KMS-11 (cell line): Measurements from ENCODE around the gene GRHL3.

Experiments
- H2AFZ ChIP-seq: fragments of 200-600 bp; sonication (generic); 2 replicates; pipeline ENCODE4 v1.6.1; 2016; ENCODE audit warnings: antibody characterized with exemption, mixed run types, low read depth
- H3K27ac ChIP-seq: fragments of 200-600 bp; sonication (generic); 2 replicates; pipeline ENCODE4 v1.6.1; 2016; ENCODE audit warnings: mild to moderate bottlenecking, mixed run types
- H3K27me3 ChIP-seq: fragments of 200-600 bp; sonication (generic); 2 replicates; pipeline ENCODE4 v1.6.1; 2017; ENCODE audit warnings: mild to moderate bottlenecking, low read depth, mixed run types, moderate library complexity; ENCODE audit not compliant: insufficient read depth
- H3K36me3 ChIP-seq: fragments of 200-600 bp; sonication (generic); 2 replicates; pipeline ENCODE4 v1.6.1; 2017; ENCODE audit warnings: mild to moderate bottlenecking, mixed run types; ENCODE audit not compliant: insufficient read depth
- H3K4me1 ChIP-seq: fragments of 200-600 bp; sonication (generic); 2 replicates; pipeline ENCODE4 v1.6.1; 2016; ENCODE audit warnings: mild to moderate bottlenecking, low read depth, mixed run types; ENCODE audit not compliant: poor library complexity, severe bottlenecking
- H3K4me2 ChIP-seq: fragments of 200-600 bp; sonication (generic); 2 replicates; pipeline ENCODE4 v1.7.0; 2016; ENCODE audit warnings: mild to moderate bottlenecking, mixed run types
- H3K4me3 ChIP-seq: fragments of 200-600 bp; sonication (generic); IDR thresholded peaks from 2 replicates; pipeline ENCODE4 v1.6.1; 2017; ENCODE audit warnings: low read depth, low read length, mixed read lengths; ENCODE audit not compliant: insufficient read depth
- H3K79me2 ChIP-seq: fragments of 200-600 bp; sonication (generic); 2 replicates; pipeline ENCODE4 v1.6.1; 2016; ENCODE audit warnings: low read depth, mixed run types; ENCODE audit not compliant: insufficient read depth
- H3K9ac ChIP-seq: fragments of 200-600 bp; sonication (generic); 2 replicates; pipeline ENCODE4 v1.6.1; 2016; ENCODE audit warnings: mild to moderate bottlenecking, mixed run types
- H4K20me1 ChIP-seq: fragments of 200-600 bp; sonication (generic); 2 replicates; pipeline ENCODE4 v1.6.1; 2016; ENCODE audit warnings: mild to moderate bottlenecking, mixed run types; ENCODE audit not compliant: insufficient read depth
- TF ChIP-seq, protein P1 (sequence below): fragments of 200-600 bp; sonication (generic); conservative IDR thresholded peaks from 2 replicates; pipeline ENCODE4 v1.6.1; 2017; ENCODE audit warnings: low read depth, mild to moderate bottlenecking, antibody characterized with exemption, low read length, moderate library complexity, mixed read lengths

Gene GRHL3

DNA sequence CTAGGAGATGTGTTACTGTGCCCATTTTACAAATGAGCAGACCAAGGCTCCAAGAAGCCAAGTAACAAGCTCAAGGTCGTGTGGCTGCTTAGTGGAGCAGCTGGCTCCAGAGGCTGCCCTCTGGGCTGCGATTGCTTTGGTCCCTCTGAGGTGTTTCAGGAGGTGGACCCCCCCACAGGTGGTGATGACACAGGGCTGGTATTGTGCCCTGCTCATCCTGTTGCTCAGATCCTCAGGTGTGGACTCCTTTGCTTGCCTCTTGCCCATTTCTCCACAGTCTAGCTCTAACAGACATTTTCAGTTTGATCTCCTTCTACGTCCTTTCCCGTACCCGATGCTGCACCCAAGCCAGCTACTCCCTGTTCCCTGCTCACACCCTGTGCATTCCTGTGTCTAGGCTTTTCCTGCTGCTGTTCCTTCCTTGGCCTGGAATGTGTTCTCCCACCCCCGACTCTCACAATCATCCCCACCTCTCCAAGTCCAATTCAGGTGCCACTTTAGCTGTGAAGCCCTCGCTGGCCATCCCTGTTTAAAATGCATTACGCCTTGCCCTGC, 28.1 kb upstream of the GRHL3 start:
- H3K27me3 ChIP-seq, result no peaks in the 10 kb centered on the region
- H3K36me3 ChIP-seq, result no peaks in the 10 kb centered on the region
- no peak overlapping the region for H3K27ac ChIP-seq
- no peak overlapping the region for H3K4me2 ChIP-seq
- no peaks in the 10 kb centered on the region for H4K20me1 ChIP-seq
- TF ChIP-seq, protein P1, sequence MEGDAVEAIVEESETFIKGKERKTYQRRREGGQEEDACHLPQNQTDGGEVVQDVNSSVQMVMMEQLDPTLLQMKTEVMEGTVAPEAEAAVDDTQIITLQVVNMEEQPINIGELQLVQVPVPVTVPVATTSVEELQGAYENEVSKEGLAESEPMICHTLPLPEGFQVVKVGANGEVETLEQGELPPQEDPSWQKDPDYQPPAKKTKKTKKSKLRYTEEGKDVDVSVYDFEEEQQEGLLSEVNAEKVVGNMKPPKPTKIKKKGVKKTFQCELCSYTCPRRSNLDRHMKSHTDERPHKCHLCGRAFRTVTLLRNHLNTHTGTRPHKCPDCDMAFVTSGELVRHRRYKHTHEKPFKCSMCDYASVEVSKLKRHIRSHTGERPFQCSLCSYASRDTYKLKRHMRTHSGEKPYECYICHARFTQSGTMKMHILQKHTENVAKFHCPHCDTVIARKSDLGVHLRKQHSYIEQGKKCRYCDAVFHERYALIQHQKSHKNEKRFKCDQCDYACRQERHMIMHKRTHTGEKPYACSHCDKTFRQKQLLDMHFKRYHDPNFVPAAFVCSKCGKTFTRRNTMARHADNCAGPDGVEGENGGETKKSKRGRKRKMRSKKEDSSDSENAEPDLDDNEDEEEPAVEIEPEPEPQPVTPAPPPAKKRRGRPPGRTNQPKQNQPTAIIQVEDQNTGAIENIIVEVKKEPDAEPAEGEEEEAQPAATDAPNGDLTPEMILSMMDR, result no peak
- H3K4me1 ChIP-seq, result no peaks in the 10 kb centered on the region
- no peaks in the 10 kb centered on the region for H3K79me2 ChIP-seq
- no peak overlapping the region for H2AFZ ChIP-seq
- H3K9ac ChIP-seq, result no peak overlapping the region
- H3K4me3 ChIP-seq, result no peak overlapping the region

DNA sequence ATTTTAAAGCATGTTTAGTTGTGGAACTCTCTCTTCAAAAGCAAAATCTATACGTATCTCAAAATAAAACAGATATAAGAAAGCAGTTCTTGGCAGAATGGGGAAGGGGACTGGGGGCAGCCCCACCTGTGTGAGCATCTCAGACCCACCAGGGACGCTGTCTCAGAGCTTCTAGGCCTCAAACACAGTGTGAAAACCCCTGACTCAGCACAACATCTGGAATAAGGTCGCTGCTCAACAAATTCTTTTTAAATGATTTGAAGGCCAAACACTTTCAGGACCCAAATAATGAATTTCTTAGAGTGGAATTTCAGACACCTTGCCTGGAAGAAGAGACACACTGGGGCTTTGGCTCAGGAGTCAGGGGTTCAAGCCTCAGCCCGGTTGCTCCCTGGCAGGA, 27.1 kb upstream of the GRHL3 start:
- TF ChIP-seq, protein P1, result no peak
- H3K4me2 ChIP-seq, result no peak overlapping the region
- no peak overlapping the region for H3K9ac ChIP-seq
- no peak overlapping the region for H2AFZ ChIP-seq
- no peak overlapping the region for H3K4me3 ChIP-seq
- H3K27me3 ChIP-seq, result no peaks in the 10 kb centered on the region
- no peaks in the 10 kb centered on the region for H4K20me1 ChIP-seq
- H3K79me2 ChIP-seq, result no peaks in the 10 kb centered on the region
- H3K36me3 ChIP-seq, result no peaks in the 10 kb centered on the region
- no peak overlapping the region for H3K27ac ChIP-seq
- H3K4me1 ChIP-seq, result no peaks in the 10 kb centered on the region

GRCh38 chr1:24292887-24293286, 26.3 kb upstream of the GRHL3 start:
- Histone ChIP-seq H2AFZ (no peak overlapping the region), H3K4me1 (no peaks in the 10 kb centered on the region), H3K27me3 (no peaks in the 10 kb centered on the region), H3K9ac (no peak overlapping the region), H3K79me2 (no peaks in the 10 kb centered on the region), H4K20me1 (no peaks in the 10 kb centered on the region), H3K4me2 (no peak overlapping the region), H3K36me3 (no peaks in the 10 kb centered on the region), H3K27ac (no peak overlapping the region), H3K4me3 (no peak overlapping the region)
- TF ChIP-seq, protein P1, result no peak

DNA sequence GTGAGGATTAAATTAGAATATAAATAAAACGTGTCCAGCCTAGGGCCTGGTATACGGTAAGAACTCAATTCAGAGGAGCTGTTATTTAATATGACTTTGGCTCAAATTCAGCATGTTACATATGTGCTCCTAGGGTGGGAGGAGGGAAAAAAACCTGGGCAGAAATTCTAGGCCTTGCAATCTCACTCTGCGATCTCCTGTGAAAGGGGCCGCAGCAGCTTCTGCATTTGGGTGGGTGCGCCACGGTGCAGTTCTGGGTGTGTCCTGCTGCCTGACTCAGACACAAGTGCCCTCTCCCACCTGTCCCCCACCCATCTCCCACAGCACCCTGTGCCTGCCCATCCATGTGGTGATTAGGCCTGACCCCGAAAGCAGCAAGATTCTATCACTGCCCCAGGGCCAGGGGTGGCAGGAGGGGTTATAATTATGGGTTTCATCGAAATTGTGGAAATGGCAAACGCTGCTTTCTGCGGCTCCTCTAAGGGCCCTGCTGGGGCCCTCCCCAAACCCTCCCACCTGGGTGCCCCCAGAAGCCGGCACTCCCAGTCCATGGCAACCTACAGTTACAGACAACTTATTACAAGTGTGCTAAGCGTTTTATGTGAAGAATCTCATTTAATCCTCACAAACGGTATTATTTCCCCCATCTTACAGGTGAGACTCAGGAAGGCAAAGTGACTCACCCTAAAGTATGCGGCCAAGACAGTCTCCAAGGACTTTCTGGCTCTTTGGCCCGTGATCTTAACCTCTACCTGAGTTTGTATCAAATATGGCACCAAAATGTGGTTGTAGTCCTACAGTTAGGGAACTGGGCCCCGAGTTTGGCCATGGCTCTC, 25.5 kb upstream of the GRHL3 start:
- H2AFZ ChIP-seq, result no peak overlapping the region
- H3K4me3 ChIP-seq, result no peak overlapping the region
- no peaks in the 10 kb centered on the region for H3K27me3 ChIP-seq
- H3K9ac ChIP-seq, result no peak overlapping the region
- TF ChIP-seq, protein P1, result no peak
- H3K4me2 ChIP-seq, result no peak overlapping the region
- H3K4me1 ChIP-seq, result no peaks in the 10 kb centered on the region
- no peaks in the 10 kb centered on the region for H4K20me1 ChIP-seq
- no peaks in the 10 kb centered on the region for H3K79me2 ChIP-seq
- no peaks in the 10 kb centered on the region for H3K36me3 ChIP-seq
- no peak overlapping the region for H3K27ac ChIP-seq
